GM23248 (cell line): ENCODE results near the gene DCP1A. TPM values are rescaled to one million over a fixed set of nuclear protein-coding genes. Genes with fewer than 3 reads are reported as not detected.

Source experiments
- DNase-seq: peaks from one replicate; pipeline ENCODE4 v3.0.0-alpha.2; 2015
- H2AFZ ChIP-seq: fragments of 200-600 bp; sonication (generic); 2 replicates; pipeline ENCODE4 v1.6.1; 2016; ENCODE audit warnings: antibody characterized with exemption
- H3F3A ChIP-seq: fragments of 200-600 bp; sonication (generic); 2 replicates; pipeline ENCODE4 v1.6.1; 2016; ENCODE audit warnings: mild to moderate bottlenecking, antibody characterized with exemption, mixed run types; ENCODE audit not compliant: insufficient read depth
- H3K27ac ChIP-seq: fragments of 200-600 bp; sonication (generic); 2 replicates; pipeline ENCODE4 v1.5.1; 2016; ENCODE audit warnings: mild to moderate bottlenecking
- H3K27me3 ChIP-seq: fragments of 200-600 bp; sonication (generic); replicated peaks from 2 replicates; pipeline ENCODE4 v1.6.1; 2016; ENCODE audit warnings: mild to moderate bottlenecking; ENCODE audit not compliant: insufficient read depth
- H3K36me3 ChIP-seq: fragments of 200-600 bp; sonication (generic); 2 replicates; pipeline ENCODE4 v1.6.1; 2016; ENCODE audit warnings: low read depth, mild to moderate bottlenecking
- H3K4me1 ChIP-seq: fragments of 200-600 bp; sonication (generic); 2 replicates; pipeline ENCODE4 v1.6.1; 2016; ENCODE audit warnings: mild to moderate bottlenecking; ENCODE audit not compliant: insufficient read depth
- H3K4me2 ChIP-seq: fragments of 200-600 bp; sonication (generic); one replicate; pipeline ENCODE4 v1.6.1; 2016; ENCODE audit warnings: mild to moderate bottlenecking; ENCODE audit not compliant: unreplicated experiment
- H3K4me3 ChIP-seq: fragments of 200-600 bp; sonication (generic); 2 replicates; pipeline ENCODE4 v1.5.1; 2016; ENCODE audit warnings: mild to moderate bottlenecking
- H3K79me2 ChIP-seq: fragments of 200-600 bp; sonication (generic); 2 replicates; pipeline ENCODE4 v1.6.1; 2016; ENCODE audit warnings: mild to moderate bottlenecking; ENCODE audit not compliant: insufficient read depth
- H3K9ac ChIP-seq: fragments of 200-600 bp; sonication (generic); 2 replicates; pipeline ENCODE4 v1.6.1; 2016; ENCODE audit warnings: mild to moderate bottlenecking
- H3K9me2 ChIP-seq: fragments of 200-600 bp; sonication (generic); 2 replicates; pipeline ENCODE4 v1.6.1; 2016; ENCODE audit warnings: mixed run types, mild to moderate bottlenecking, moderate library complexity; ENCODE audit not compliant: insufficient read depth
- H3K9me3 ChIP-seq: fragments of 200-600 bp; sonication (generic); one replicate; pipeline ENCODE4 v1.6.1; 2017; ENCODE audit warnings: low read depth
- H4K20me1 ChIP-seq: fragments of 200-600 bp; sonication (generic); 2 replicates; pipeline ENCODE4 v1.6.0; 2016; ENCODE audit not compliant: insufficient read depth
- EZH2 ChIP-seq: fragments of 200-600 bp; sonication (generic); IDR thresholded peaks from 2 replicates; pipeline ENCODE4 v1.6.1; 2018; ENCODE audit warnings: antibody characterized with exemption, mild to moderate bottlenecking; ENCODE audit not compliant: insufficient read depth, poor library complexity, severe bottlenecking
- EZH2phosphoT487 ChIP-seq: fragments of 200-600 bp; sonication (generic); IDR thresholded peaks from 2 replicates; pipeline ENCODE4 v1.6.1; 2018; ENCODE audit warnings: antibody characterized with exemption, moderate library complexity, mild to moderate bottlenecking, low read depth; ENCODE audit not compliant: insufficient read depth
- WGBS, 2 experiments: methylation state at CpG; one replicate each; pipeline ENCODE4 v1.1.6; 2015 to 2017; ENCODE audit warnings: low lambda C conversion rate in 2 of 2, low coverage in 1 of 2; ENCODE audit errors: missing lambda C conversion rate in 2 of 2; 5-methylcytosine and 5-hydroxymethylcytosine counted together
- in situ Hi-C: fragments of 300-500 bp; cut with MboI; formaldehyde crosslinking; loops from 2 replicates; pipeline ENCODE4 v1.15.0; 2020
- polyA plus RNA-seq: library from polyadenylated mRNA; unstranded; fragments of >200 nt; fragmentation: Nextera tagmentation; extraction: Ambion mirVana; gene quantifications from 2 replicates; pipeline ENCODE4 v1.2.1, GENCODE V29; 2016
- total RNA-seq: library from RNA; depleted of rRNA; stranded (reverse); fragments of >200 nt; shearing (Covaris generic); gene quantifications from 2 replicates; pipeline ENCODE4 v1.2.3, GENCODE V29; 2014

The DCP1A gene
- total and polyA plus RNA-seq, 2 experiments from 2014 or later, result 13.1 to 27.2 TPM

DNA sequence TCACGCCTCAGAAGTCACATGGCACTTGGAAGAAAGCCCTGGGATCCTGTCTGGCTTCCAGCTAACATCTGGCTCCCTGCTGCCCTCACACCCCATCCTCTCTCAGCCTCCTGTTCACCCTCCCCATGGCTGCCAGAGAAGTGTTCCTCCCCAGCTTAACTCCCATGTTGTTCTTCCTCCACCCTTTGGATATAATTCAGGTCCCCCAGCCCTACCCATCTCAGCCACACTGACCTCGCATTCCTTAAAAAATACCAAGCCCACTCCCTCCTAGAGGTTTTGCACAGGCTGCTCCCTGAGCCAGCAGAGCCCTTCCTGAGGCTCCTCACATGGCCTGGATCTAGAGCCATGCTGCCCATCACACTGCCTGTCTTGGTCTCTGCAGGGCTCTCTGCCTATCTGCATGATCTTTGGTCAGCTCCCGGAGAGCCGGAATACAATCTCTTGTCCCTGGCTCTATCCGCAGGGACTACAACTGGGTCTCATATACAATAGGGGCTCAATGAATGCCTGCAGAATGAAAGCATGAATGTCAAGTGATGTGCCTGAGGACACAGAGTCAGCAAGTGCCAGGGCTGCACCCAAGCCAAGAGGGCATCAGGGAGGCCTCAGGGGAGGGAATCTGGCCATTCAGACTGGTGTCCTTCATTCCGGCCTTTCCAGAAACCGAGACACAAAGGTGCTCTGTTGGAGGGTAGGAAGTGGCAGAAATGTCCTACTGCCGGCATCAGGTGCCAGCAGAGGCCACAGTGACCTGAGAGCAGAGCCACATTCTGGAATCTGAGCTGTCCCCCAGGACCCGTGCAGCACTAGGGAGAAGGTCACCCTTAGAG, 87.7 kb downstream of the DCP1A start:
- Histone ChIP-seq H3K27ac (no peak overlapping the region), H3K9ac (no peak overlapping the region), H3K27me3 (no peaks in the 10 kb centered on the region), H3F3A (no peaks in the 10 kb centered on the region), H3K36me3 (no peaks in the 10 kb centered on the region), H3K4me3 (no peak overlapping the region), H3K9me3 (no peaks in the 10 kb centered on the region), H3K4me1 (no peaks in the 10 kb centered on the region), H4K20me1 (no peaks in the 10 kb centered on the region), H2AFZ (no peak overlapping the region), H3K4me2 (no peak overlapping the region), H3K9me2 (no peaks in the 10 kb centered on the region), H3K79me2 (peaks cover 8% of the 10 kb centered on the region)
- in situ Hi-C loops, result no loop called here
- WGBS, 2 experiments, result 68 to 70% methylated on average over 9 of the region's 9 CpGs
- TF ChIP-seq EZH2phosphoT487 (no peak), EZH2 (no peak)
- no peak for DNase-seq

DNA sequence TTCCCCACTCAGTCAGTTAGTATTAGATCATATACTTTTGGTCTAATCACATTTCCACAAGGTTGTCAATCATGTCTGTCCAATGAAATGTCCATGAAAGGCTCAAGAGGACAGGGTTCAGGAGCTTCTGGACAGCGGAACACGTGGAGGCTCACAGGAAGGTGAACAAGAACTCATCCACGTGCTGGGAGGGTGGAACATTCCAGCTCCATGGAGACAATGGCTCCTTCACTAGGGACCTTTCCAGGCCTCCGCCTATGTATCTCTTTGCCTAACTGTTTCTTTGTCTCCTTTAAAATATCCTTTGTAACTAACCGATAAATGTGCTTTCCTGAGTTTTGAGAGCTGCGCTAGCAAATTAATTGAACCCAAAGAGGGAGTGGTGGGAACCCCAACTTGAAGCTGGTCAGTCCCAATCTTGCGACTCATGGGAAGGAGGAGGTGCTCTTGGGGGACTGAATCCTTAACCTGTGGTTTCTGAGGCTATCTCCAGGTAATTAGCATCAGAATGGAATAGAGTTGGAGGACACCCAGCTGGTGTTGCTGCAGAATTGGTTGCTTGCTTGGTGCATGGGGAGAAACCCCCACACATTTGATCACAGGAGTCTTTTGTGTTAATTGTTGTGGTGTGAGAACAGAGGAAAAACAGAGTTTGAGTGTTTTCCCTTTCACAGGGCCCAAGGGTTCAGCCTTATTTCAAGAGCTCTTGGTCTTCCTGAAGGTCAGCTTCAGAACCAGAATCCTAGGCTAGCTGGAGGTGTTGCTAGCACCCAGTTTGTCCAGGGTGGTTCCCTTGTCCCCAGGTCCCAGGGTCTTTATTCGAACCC, 88.5 kb downstream of the DCP1A start:
- H3F3A ChIP-seq, result 0 out of 2 replicates have a peak, but pooled peaks cover 5% of the 10 kb centered on the region
- DNase-seq, result no peak
- TF ChIP-seq EZH2, result no peak
- TF ChIP-seq EZH2phosphoT487, result no peak
- H3K4me3 ChIP-seq, result no peak overlapping the region
- peaks cover 8% of the 10 kb centered on the region; the same call in 1 of the 2 replicates for H4K20me1 ChIP-seq
- in situ Hi-C loops, result no loop called here
- H3K4me2 ChIP-seq, result no peak overlapping the region
- no peaks in the 10 kb centered on the region for H3K9me3 ChIP-seq
- no peak overlapping the region for H3K27ac ChIP-seq
- no peaks in the 10 kb centered on the region for H3K4me1 ChIP-seq
- no peak overlapping the region for H3K9ac ChIP-seq
- no peaks in the 10 kb centered on the region for H3K27me3 ChIP-seq
- no peak overlapping the region for H2AFZ ChIP-seq
- H3K79me2 ChIP-seq, result peaks cover 16% of the 10 kb centered on the region
- no peaks in the 10 kb centered on the region for H3K36me3 ChIP-seq
- 83 to 85% methylated on average over 8 of the region's 8 CpGs for WGBS, 2 experiments
- no peaks in the 10 kb centered on the region for H3K9me2 ChIP-seq

DNA sequence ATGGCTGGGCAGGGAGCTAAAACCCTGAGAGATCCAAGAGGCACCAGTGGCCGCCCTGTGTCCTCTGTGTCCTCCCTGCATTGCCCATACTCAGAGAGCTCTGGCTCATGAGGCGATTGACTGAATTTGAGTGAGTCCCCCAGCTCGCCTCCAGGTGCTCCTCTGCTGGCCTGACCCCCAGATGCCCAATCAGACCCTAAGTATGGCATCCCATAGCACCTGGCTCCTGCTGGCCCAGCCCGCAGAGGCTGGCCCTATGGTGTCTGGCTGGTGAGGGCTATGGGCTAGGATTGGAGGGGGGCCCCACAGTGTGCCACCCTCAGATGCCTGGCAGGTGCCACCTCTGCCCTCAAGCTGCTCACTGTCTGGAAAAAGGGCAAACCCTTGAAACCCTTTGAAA, 89.9 kb downstream of the DCP1A start:
- no peak overlapping the region for H3K4me2 ChIP-seq
- no peak overlapping the region for H3K4me3 ChIP-seq
- no peak for DNase-seq
- no peak overlapping the region for H2AFZ ChIP-seq
- WGBS, 2 experiments, result 94 to 98% methylated on average over 4 of the region's 4 CpGs
- peaks cover 30% of the 10 kb centered on the region for H3K79me2 ChIP-seq
- in situ Hi-C loops, result no loop called here
- H3K27me3 ChIP-seq, result no peaks in the 10 kb centered on the region
- no peak overlapping the region for H3K9ac ChIP-seq
- no peaks in the 10 kb centered on the region for H3K9me2 ChIP-seq
- peaks cover 6% of the 10 kb centered on the region; the same call in 1 of the 2 replicates for H3K4me1 ChIP-seq
- peaks cover 14% of the 10 kb centered on the region; the same call in 1 of the 2 replicates for H4K20me1 ChIP-seq
- 0 out of 2 replicates have a peak, but pooled peaks cover 7% of the 10 kb centered on the region for H3F3A ChIP-seq
- H3K36me3 ChIP-seq, result no peaks in the 10 kb centered on the region
- TF ChIP-seq EZH2phosphoT487 (no peak), EZH2 (no peak)
- H3K27ac ChIP-seq, result no peak overlapping the region
- no peaks in the 10 kb centered on the region for H3K9me3 ChIP-seq

DNA sequence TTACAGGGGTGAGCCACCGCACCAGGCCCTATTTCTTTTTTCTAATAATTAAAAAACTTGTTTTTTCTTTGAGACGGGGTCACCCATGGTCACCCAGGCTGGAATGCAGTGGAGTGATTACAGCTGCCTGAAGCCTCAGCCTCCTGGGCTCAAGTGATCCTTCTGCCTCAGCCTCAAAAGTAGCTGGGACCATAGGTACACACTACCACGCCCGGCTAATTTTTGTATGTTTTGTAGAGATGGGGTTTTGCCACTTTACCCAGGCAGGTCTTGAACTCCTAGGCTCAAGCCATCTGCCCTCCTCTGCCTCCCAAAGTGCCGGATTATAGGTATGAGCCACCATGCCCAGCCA, 90.7 kb downstream of the DCP1A start:
- 0 out of 2 replicates have a peak, but pooled peaks cover 7% of the 10 kb centered on the region for H3F3A ChIP-seq
- H3K36me3 ChIP-seq, result no peaks in the 10 kb centered on the region
- no peak for DNase-seq
- no peak overlapping the region for H3K27ac ChIP-seq
- in situ Hi-C loops, result no loop called here
- no peaks in the 10 kb centered on the region for H3K9me3 ChIP-seq
- peaks cover 6% of the 10 kb centered on the region; the same call in 1 of the 2 replicates for H3K4me1 ChIP-seq
- no peaks in the 10 kb centered on the region for H3K9me2 ChIP-seq
- no peak overlapping the region for H3K9ac ChIP-seq
- TF ChIP-seq EZH2 (no peak), EZH2phosphoT487 (no peak)
- no peak overlapping the region for H3K4me3 ChIP-seq
- 88% methylated on average over 5 of the region's 5 CpGs for WGBS, 2 experiments
- peaks cover 14% of the 10 kb centered on the region; the same call in 1 of the 2 replicates for H4K20me1 ChIP-seq
- H3K4me2 ChIP-seq, result no peak overlapping the region
- H2AFZ ChIP-seq, result no peak overlapping the region
- no peaks in the 10 kb centered on the region for H3K27me3 ChIP-seq
- H3K79me2 ChIP-seq, result peaks cover 37% of the 10 kb centered on the region
